H1 (cell line): ENCODE data around the gene TAS2R50. TPM values are rescaled to one million over a fixed set of nuclear protein-coding genes. Genes with fewer than 3 reads are reported as not detected.

Experiments
- CTCF ChIA-PET: fragments of 300-600 bp; sonication (Branson Sonifier 250); formaldehyde crosslinking; loops from one replicate; lab custom pipeline; 2021; ENCODE audit not compliant: partially characterized antibody; lab: Charles Lee
- POLR2A ChIA-PET: fragments of 300-600 bp; sonication (Branson Sonifier 250); formaldehyde crosslinking; loops from one replicate; lab custom pipeline; 2021; ENCODE audit warnings: inconsistent platforms; ENCODE audit not compliant: partially characterized antibody; lab: Charles Lee
- DNase-seq, 2 experiments: peaks; one replicate each; pipeline versions ENCODE4 v3.0.0 to v3.0.0-alpha.2; 2010 to 2022; ENCODE audit warnings: low spot score in 2 of 2, low read depth in 1 of 2, mixed read lengths in 1 of 2
- FAIRE-seq: peaks from 2 replicates; lab custom pipeline; 2011; peaks lifted over from hg19 to GRCh38; lab: Jason Lieb, UNC
- H2AFZ ChIP-seq: 2 replicates; pipeline ENCODE4 v1.8.1; 2012; ENCODE audit warnings: low read length, inconsistent platforms
- H2AK5ac ChIP-seq: 2 replicates; pipeline ENCODE4 v1.6.1; 2013; ENCODE audit warnings: low read depth, low read length
- H2BK120ac ChIP-seq: replicated peaks from 2 replicates; pipeline ENCODE3; 2013; ENCODE audit warnings: low read depth, low read length, inconsistent platforms
- H2BK12ac ChIP-seq: 2 replicates; pipeline ENCODE4 v1.6.1; 2013; ENCODE audit warnings: low read depth, low read length
- H2BK15ac ChIP-seq: 2 replicates; pipeline ENCODE4 v1.6.1; 2013; ENCODE audit warnings: low read length
- H2BK20ac ChIP-seq: 2 replicates; pipeline ENCODE4 v1.6.1; 2013; ENCODE audit warnings: low read length
- H2BK5ac ChIP-seq: 2 replicates; pipeline ENCODE4 v1.6.1; 2013; ENCODE audit warnings: low read depth, low read length
- H3K14ac ChIP-seq: 2 replicates; pipeline ENCODE4 v1.6.1; 2013; ENCODE audit warnings: inconsistent platforms; ENCODE audit not compliant: insufficient read length
- H3K18ac ChIP-seq: 2 replicates; pipeline ENCODE4 v1.6.1; 2013; ENCODE audit warnings: low read length; ENCODE audit errors: extremely low read depth
- H3K23ac ChIP-seq: 2 replicates; pipeline ENCODE4 v1.6.1; 2013; ENCODE audit warnings: inconsistent platforms; ENCODE audit not compliant: insufficient read length
- H3K23me2 ChIP-seq: 2 replicates; pipeline ENCODE4 v1.6.1; 2013; ENCODE audit warnings: low read depth, low read length
- H3K27ac ChIP-seq: 2 replicates; pipeline ENCODE4 v1.6.1; 2011; ENCODE audit warnings: low read depth, low read length, inconsistent platforms
- H3K27me3 ChIP-seq, 4 experiments: replicated peaks in 1 of 4; 1 replicate in 1 of 4; 2 replicates in 3 of 4; pipeline versions ENCODE4 v1.6.1 to v1.8.1; 2011 to 2013; ENCODE audit warnings: low read length in 3 of 4, mild to moderate bottlenecking in 3 of 4, inconsistent platforms in 2 of 4, mixed read lengths in 2 of 4, moderate library complexity in 1 of 4; ENCODE audit not compliant: control insufficient read depth in 3 of 4, insufficient read depth in 3 of 4; ENCODE audit errors: extremely low read depth in 1 of 4
- H3K36me3 ChIP-seq, 4 experiments: 2 replicates each; pipeline versions ENCODE4 v1.6.1 to v1.8.1; 2011 to 2013; ENCODE audit warnings: mild to moderate bottlenecking in 4 of 4, low read length in 3 of 4, moderate library complexity in 2 of 4, control low read depth in 1 of 4, inconsistent platforms in 1 of 4; ENCODE audit not compliant: insufficient read depth in 4 of 4, control insufficient read depth in 2 of 4
- H3K4ac ChIP-seq: replicated peaks from 2 replicates; pipeline ENCODE3; 2013; ENCODE audit warnings: low read length, low read depth, mixed read lengths, inconsistent platforms; ENCODE audit not compliant: insufficient read length
- H3K4me1 ChIP-seq, 4 experiments: replicated peaks in 1 of 4; 1 replicate in 1 of 4; 2 replicates in 3 of 4; pipeline versions ENCODE4 v1.6.1 to v1.8.1; 2011 to 2013; ENCODE audit warnings: low read length in 3 of 4, inconsistent platforms in 2 of 4, mixed read lengths in 1 of 4; ENCODE audit not compliant: insufficient read depth in 4 of 4, control insufficient read depth in 3 of 4
- H3K4me2 ChIP-seq, 2 experiments: 2 replicates each; pipeline versions ENCODE4 v1.6.1 to v1.8.1; 2011 to 2013; ENCODE audit warnings: low read depth in 2 of 2, low read length in 2 of 2, control low read depth in 1 of 2, inconsistent platforms in 1 of 2, mild to moderate bottlenecking in 1 of 2; ENCODE audit not compliant: insufficient read depth in 1 of 2
- H3K4me3 ChIP-seq, 4 experiments: fragments of 200-600, 300-600 bp in 1 of 4; sonication (generic), shearing (Covaris generic), sonication (Bioruptor Twin) in 1 of 4; 2 replicates each; pipeline versions ENCODE4 v1.5.1 to v1.8.1; 2011 to 2016; ENCODE audit warnings: low read length in 4 of 4, low read depth in 3 of 4, control low read depth in 2 of 4, inconsistent platforms in 2 of 4, mild to moderate bottlenecking in 2 of 4, mixed read lengths in 1 of 4, moderate library complexity in 1 of 4; ENCODE audit not compliant: insufficient read depth in 2 of 4; ENCODE audit errors: extremely low read depth in 1 of 4
- H3K56ac ChIP-seq: replicated peaks from 2 replicates; pipeline ENCODE3; 2013; ENCODE audit warnings: low read depth, mild to moderate bottlenecking, mixed read lengths, low read length, inconsistent platforms; ENCODE audit not compliant: insufficient read length
- H3K79me1 ChIP-seq: 2 replicates; pipeline ENCODE4 v1.6.1; 2013; ENCODE audit warnings: low read depth, low read length, control low read depth
- H3K79me2 ChIP-seq, 2 experiments: 2 replicates each; pipeline versions ENCODE4 v1.6.1 to v1.8.1; 2012 to 2013; ENCODE audit warnings: low read length in 2 of 2, mild to moderate bottlenecking in 2 of 2, inconsistent platforms in 1 of 2; ENCODE audit not compliant: insufficient read depth in 2 of 2, control insufficient read depth in 1 of 2
- H3K9ac ChIP-seq, 4 experiments: replicated peaks in 1 of 4; 1 replicate in 1 of 4; 2 replicates in 3 of 4; pipeline versions ENCODE4 v1.6.1 to v1.8.1; 2011 to 2013; ENCODE audit warnings: low read depth in 3 of 4, low read length in 3 of 4, control low read depth in 2 of 4, mild to moderate bottlenecking in 2 of 4, moderate library complexity in 2 of 4, inconsistent platforms in 1 of 4; ENCODE audit errors: extremely low read depth in 1 of 4
- H3K9me3 ChIP-seq, 2 experiments: 2 replicates each; pipeline versions ENCODE4 v1.6.1 to v1.8.1; 2012 to 2013; ENCODE audit warnings: mild to moderate bottlenecking in 2 of 2, moderate library complexity in 2 of 2, control low read depth in 1 of 2, inconsistent platforms in 1 of 2, low read depth in 1 of 2, low read length in 1 of 2, mixed read lengths in 1 of 2; ENCODE audit not compliant: insufficient read depth in 2 of 2
- H4K20me1 ChIP-seq, 2 experiments: replicated peaks in 1 of 2; 2 replicates each; pipeline versions ENCODE3 to v1.8.1; 2011 to 2013; ENCODE audit warnings: inconsistent platforms in 2 of 2, low read length in 2 of 2, mild to moderate bottlenecking in 1 of 2; ENCODE audit not compliant: insufficient read depth in 2 of 2, control insufficient read depth in 1 of 2
- H4K5ac ChIP-seq: 2 replicates; pipeline ENCODE4 v1.6.1; 2013; ENCODE audit warnings: low read length, low read depth, mixed read lengths, inconsistent platforms; ENCODE audit not compliant: insufficient read length
- H4K8ac ChIP-seq: 2 replicates; pipeline ENCODE4 v1.8.0; 2013; ENCODE audit warnings: mild to moderate bottlenecking, moderate library complexity, low read length, inconsistent platforms; ENCODE audit not compliant: insufficient read depth; ENCODE audit errors: extremely low read depth
- H4K91ac ChIP-seq: replicated peaks from 2 replicates; pipeline ENCODE3; 2013; ENCODE audit warnings: low read length, mixed read lengths, inconsistent platforms; ENCODE audit not compliant: insufficient read length
- ASH2L ChIP-seq: fragments of 200-600, 300-600 bp; sonication (generic); IDR thresholded peaks from one replicate; pipeline ENCODE4 v1.7.1; 2017; ENCODE audit warnings: low read length
- CTBP2 ChIP-seq: IDR thresholded peaks from 2 replicates; pipeline ENCODE4 v1.7.0; 2011; ENCODE audit warnings: borderline replicate concordance, mild to moderate bottlenecking, moderate library complexity, mixed read lengths, low read length; ENCODE audit not compliant: insufficient read depth, insufficient read length
- JUND ChIP-seq: IDR thresholded peaks from 2 replicates; pipeline ENCODE4 v1.6.1; 2011; ENCODE audit warnings: mild to moderate bottlenecking, improper control_type of control experiment, low read length
- POU5F1 ChIP-seq: IDR thresholded peaks from 2 replicates; pipeline ENCODE4 v1.6.1; 2011; ENCODE audit warnings: low read depth, mild to moderate bottlenecking, low read length, moderate library complexity
- RXRA ChIP-seq: IDR thresholded peaks from 2 replicates; pipeline ENCODE4 v1.6.1; 2011; ENCODE audit warnings: low read depth, mild to moderate bottlenecking, low read length, moderate library complexity; ENCODE audit not compliant: insufficient read depth
- TCF12 ChIP-seq: IDR thresholded peaks from 2 replicates; pipeline ENCODE4 v1.6.1; 2011; ENCODE audit warnings: low read depth, mild to moderate bottlenecking, low read length
- WGBS, 2 experiments: shearing (Covaris generic) in 1 of 2; methylation state at CpG; one replicate each; pipeline versions ENCODE4 v1.1.6 to v1.1.7; 2013 to 2015; ENCODE audit warnings: low lambda C conversion rate in 2 of 2, mixed read lengths in 2 of 2, inconsistent platforms in 1 of 2, low coverage in 1 of 2, missing lambda C conversion rate in 1 of 2; ENCODE audit not compliant: insufficient replicate concordance in 2 of 2, insufficient coverage in 1 of 2, insufficient read length in 1 of 2; ENCODE audit errors: extremely low coverage in 1 of 2, missing lambda C conversion rate in 1 of 2; 5-methylcytosine and 5-hydroxymethylcytosine counted together
- polyA plus RNA-seq, 7 experiments: library from polyadenylated mRNA; depleted of rRNA in 3 of 7; stranded (reverse) in 5 of 7; unstranded in 2 of 7; fragments of >200 nt in 5 of 7; fragments of 200-250 nt in 2 of 7; gene quantifications; 1 replicate in 5 of 7; 2 replicates in 1 of 7; 4 replicates in 1 of 7; pipeline versions ENCODE4 v1.2.1 to v1.2.3, GENCODE V29; 2011 to 2013; ENCODE audit warnings: missing spikeins in 2 of 7, mixed read lengths in 2 of 7
- total RNA-seq: library from RNA; stranded (reverse); fragmentation: NEBNext Ultra II Directional; extraction: Animal tissue kit (Norgen Biotek cat#: 25700); gene quantifications from 2 replicates; pipeline ENCODE4 v1.2.1, GENCODE V29; 2021
- TF ChIP-seq, protein P1 (sequence below), 3 experiments: IDR thresholded peaks; 1 replicate in 2 of 3; 2 replicates in 1 of 3; pipeline versions ENCODE4 v1.5.1 to v1.6.1; 2011; ENCODE audit warnings: low read length in 3 of 3, mild to moderate bottlenecking in 3 of 3, inconsistent platforms in 2 of 3, low read depth in 1 of 3, moderate library complexity in 1 of 3; ENCODE audit not compliant: insufficient read depth in 1 of 3; ENCODE audit errors: control extremely low read depth in 1 of 3

TAS2R50 gene
- total and polyA plus RNA-seq, 2 of the 8 experiments (the other 6 are each of a cell fraction or from before 2014, with no cell fraction given) = 0.11 to 0.50 TPM

- Histone ChIP-seq H3K4me1 (no peaks in the 10 kb centered on the region), H3K27me3 (no peaks in the 10 kb centered on the region), H3K4me2 (no peak overlapping the region), H3K27ac (no peak overlapping the region), H3K79me1 (no peaks in the 10 kb centered on the region), H3K4ac (no peak overlapping the region), H4K5ac (no peak overlapping the region), H3K9me3 (no peaks in the 10 kb centered on the region), H2BK120ac (no peak overlapping the region), H2BK20ac (no peak overlapping the region), H3K36me3 (no peaks in the 10 kb centered on the region), H3K9ac (no peak overlapping the region), H3K56ac (no peak overlapping the region), H2BK5ac (no peak overlapping the region), H4K91ac (no peak overlapping the region), H3K4me3 (no peak overlapping the region), H3K23me2 (no peaks in the 10 kb centered on the region), H2BK15ac (no peak overlapping the region), H3K14ac (no peak overlapping the region), H4K20me1 (no peaks in the 10 kb centered on the region), H4K8ac (no peak overlapping the region), H3K23ac (no peak overlapping the region), H2AFZ (no peak overlapping the region), H3K18ac (no peak overlapping the region), H3K79me2 (no peaks in the 10 kb centered on the region), H2AK5ac (no peak overlapping the region), H2BK12ac (no peak overlapping the region)
- no peak for DNase-seq
- TF ChIP-seq CTBP2 = no peak
- TF ChIP-seq, protein P1, sequence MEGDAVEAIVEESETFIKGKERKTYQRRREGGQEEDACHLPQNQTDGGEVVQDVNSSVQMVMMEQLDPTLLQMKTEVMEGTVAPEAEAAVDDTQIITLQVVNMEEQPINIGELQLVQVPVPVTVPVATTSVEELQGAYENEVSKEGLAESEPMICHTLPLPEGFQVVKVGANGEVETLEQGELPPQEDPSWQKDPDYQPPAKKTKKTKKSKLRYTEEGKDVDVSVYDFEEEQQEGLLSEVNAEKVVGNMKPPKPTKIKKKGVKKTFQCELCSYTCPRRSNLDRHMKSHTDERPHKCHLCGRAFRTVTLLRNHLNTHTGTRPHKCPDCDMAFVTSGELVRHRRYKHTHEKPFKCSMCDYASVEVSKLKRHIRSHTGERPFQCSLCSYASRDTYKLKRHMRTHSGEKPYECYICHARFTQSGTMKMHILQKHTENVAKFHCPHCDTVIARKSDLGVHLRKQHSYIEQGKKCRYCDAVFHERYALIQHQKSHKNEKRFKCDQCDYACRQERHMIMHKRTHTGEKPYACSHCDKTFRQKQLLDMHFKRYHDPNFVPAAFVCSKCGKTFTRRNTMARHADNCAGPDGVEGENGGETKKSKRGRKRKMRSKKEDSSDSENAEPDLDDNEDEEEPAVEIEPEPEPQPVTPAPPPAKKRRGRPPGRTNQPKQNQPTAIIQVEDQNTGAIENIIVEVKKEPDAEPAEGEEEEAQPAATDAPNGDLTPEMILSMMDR (IDR thresholded peaks at IDR 0.05; ENCODE audit: control extremely low read depth in 1 of 3, insufficient read depth in 1 of 3, low read depth in 1 of 3, low read length in 3 of 3) = no peak
- TF ChIP-seq ASH2L = no peak
- TF ChIP-seq JUND = no peak
- no peak for TF ChIP-seq RXRA
- no peak for TF ChIP-seq POU5F1
- TF ChIP-seq TCF12 = no peak
- FAIRE-seq = no peak
- CTCF ChIA-PET = interaction anchor here (0.6 to 1.4 kb wide), 4 partner anchors 9 to 192 kb away, joined by 3 to 4 read pairs (median 4); partner anchors contain the start of gene TAS2R20
- POLR2A ChIA-PET = interaction anchor here (0.6 kb wide), 1 partner anchor 62 kb away, joined by 3 read pairs; no protein-coding TSS in a partner anchor
- WGBS, 2 experiments = 100% methylated on average over 1 of the region's 1 CpG; no CpG with 5 or more reads in 1 of the 2 experiments
Observed at GRCh38 chr12:11007608-11008007, 20.9 kb upstream of the TAS2R50 start.
